ENCODE results near the gene STPG3. TPM values are rescaled to one million over a fixed set of nuclear protein-coding genes. Genes with fewer than 3 reads are reported as not detected.

STPG3 gene
- total and polyA plus RNA-seq, 7 donors: 0.08 TPM; not detected in 6

GRCh38 chr9:137266162-137266527, 15.1 kb downstream of the STPG3 start:
- no peaks in the 10 kb centered on the region for H3K27me3 ChIP-seq (ENCODE audit: insufficient read depth in 3 of 3, low read length in 2 of 3)
- intact Hi-C loops (cut with DNase I): no loop called here
- DNase-seq (peak in 1 of 2 donors; percentile 20), ATAC-seq (no peak)
- H3K4me1 ChIP-seq: peaks cover 24% of the 10 kb centered on the region
- H3K4me3 ChIP-seq: no peak overlapping the region
- no peaks in the 10 kb centered on the region for H3K9me3 ChIP-seq
- 72 to 79% (median 76%) methylated on average over 12 to 15 of the region's 15 CpGs for WGBS, 3 donors
- H3K36me3 ChIP-seq (ENCODE audit: insufficient read depth in 1 of 2, low read depth in 1 of 2): peaks cover 4 to 60% of the 10 kb centered on the region in 2 donors
- TF ChIP-seq, protein P1, sequence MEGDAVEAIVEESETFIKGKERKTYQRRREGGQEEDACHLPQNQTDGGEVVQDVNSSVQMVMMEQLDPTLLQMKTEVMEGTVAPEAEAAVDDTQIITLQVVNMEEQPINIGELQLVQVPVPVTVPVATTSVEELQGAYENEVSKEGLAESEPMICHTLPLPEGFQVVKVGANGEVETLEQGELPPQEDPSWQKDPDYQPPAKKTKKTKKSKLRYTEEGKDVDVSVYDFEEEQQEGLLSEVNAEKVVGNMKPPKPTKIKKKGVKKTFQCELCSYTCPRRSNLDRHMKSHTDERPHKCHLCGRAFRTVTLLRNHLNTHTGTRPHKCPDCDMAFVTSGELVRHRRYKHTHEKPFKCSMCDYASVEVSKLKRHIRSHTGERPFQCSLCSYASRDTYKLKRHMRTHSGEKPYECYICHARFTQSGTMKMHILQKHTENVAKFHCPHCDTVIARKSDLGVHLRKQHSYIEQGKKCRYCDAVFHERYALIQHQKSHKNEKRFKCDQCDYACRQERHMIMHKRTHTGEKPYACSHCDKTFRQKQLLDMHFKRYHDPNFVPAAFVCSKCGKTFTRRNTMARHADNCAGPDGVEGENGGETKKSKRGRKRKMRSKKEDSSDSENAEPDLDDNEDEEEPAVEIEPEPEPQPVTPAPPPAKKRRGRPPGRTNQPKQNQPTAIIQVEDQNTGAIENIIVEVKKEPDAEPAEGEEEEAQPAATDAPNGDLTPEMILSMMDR (IDR thresholded peaks at IDR 0.05): no peak
- H3K27ac ChIP-seq: no peak overlapping the region

DNA sequence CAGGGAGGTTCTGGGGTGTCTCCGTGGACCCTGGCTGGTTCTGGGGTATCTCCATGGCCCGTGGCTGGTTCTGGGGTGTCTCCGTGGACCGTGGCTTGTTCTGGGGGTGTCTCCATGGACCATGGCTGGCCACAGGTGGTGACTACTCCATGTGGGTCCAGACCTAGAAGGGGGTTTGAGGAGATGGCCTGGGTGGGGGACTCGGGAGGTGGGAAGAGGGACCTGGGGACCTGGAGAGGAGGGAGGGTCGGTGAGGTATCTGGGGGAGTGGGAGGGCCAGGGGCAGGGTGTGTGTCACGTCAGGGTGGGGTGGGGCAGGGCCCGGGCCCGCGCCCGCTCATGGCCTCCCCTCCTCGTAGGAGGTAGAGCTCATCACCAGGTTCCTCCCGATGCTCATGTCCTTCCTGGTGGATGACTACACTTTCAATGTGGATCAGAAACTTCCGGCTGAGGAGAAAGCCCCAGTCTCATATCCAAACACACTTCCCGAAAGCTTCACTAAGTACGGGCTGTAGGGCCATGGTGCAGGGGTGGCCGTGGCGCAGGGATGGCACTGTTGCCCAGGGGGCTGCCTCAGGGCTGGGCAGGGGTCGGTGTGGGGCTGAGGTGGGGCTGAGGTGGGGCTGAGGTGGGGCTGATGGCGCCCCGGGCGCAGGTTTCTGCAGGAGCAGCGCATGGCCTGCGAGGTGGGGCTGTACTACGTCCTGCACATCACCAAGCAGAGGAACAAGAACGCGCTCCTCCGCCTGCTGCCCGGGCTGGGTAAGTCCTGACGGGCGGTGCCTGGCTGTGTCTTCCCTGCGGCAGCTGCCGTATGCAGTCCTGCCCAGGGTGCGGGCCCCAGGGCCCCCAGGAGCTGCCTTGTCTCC, 15.7 kb downstream of the STPG3 start:
- no peak overlapping the region for H3K27ac ChIP-seq
- ATAC-seq: no peak
- WGBS, 3 donors: 90 to 95% (median 91%) methylated on average over 34 of the region's 34 CpGs
- intact Hi-C loops (cut with DNase I): no loop called here
- peaks cover 24% of the 10 kb centered on the region for H3K4me1 ChIP-seq
- H3K9me3 ChIP-seq: no peaks in the 10 kb centered on the region
- DNase-seq: peak in 1 of 2 donors; percentile 11
- TF ChIP-seq, protein P1 (IDR thresholded peaks at IDR 0.05): no peak
- no peaks in the 10 kb centered on the region for H3K27me3 ChIP-seq (ENCODE audit: insufficient read depth in 3 of 3, low read length in 2 of 3)
- H3K4me3 ChIP-seq: peak overlapping the region; percentile 65
- peaks cover 4 to 62% of the 10 kb centered on the region in 2 donors for H3K36me3 ChIP-seq (ENCODE audit: insufficient read depth in 1 of 2, low read depth in 1 of 2)

GRCh38 chr9:137267933-137268355, 16.9 kb downstream of the STPG3 start:
- peak overlapping the region; percentile 91 for H3K27ac ChIP-seq
- intact Hi-C loops (cut with DNase I): no loop called here
- H3K9me3 ChIP-seq: no peaks in the 10 kb centered on the region
- 85 to 87% (median 86%) methylated on average over 5 to 6 of the region's 6 CpGs for WGBS, 3 donors
- DNase-seq (no peak), ATAC-seq (no peak)
- no peaks in the 10 kb centered on the region for H3K27me3 ChIP-seq (ENCODE audit: insufficient read depth in 3 of 3, low read length in 2 of 3)
- TF ChIP-seq, protein P1 (IDR thresholded peaks at IDR 0.05): no peak
- peaks cover 6 to 71% of the 10 kb centered on the region in 2 donors for H3K36me3 ChIP-seq (ENCODE audit: insufficient read depth in 1 of 2, low read depth in 1 of 2)
- H3K4me3 ChIP-seq: peak overlapping the region; percentile 65
- H3K4me1 ChIP-seq: peaks cover 19% of the 10 kb centered on the region

DNA sequence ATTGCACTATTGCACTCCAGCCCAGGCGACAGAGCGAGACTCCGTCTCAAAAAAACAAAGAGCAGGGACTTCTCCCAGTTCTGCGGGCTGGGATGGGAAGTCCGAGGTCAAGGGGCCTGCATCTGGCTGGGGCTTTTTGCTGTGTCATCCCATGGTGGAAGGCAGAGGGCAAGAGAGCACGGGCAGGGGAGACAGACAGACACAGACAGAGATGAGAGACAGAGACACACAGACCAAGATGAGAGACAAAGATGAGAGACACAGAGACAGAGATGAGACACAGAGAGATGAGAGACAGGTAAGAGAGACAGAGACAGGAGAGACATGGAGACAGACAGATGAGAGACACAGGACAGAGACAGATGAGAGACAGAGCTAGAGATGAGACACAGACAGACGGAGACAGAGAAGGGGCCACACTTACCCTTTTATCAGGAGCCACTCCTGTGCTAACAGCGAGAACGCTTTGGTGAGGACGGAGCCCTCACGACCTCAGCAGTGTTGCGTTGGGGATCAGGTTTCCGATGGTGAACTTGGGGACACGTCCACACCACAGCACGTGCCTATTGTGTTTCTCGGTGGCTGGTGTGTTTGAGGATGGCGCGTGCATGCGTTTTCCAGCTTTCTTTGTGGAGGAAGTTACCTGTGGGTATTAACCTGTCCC, 17.6 kb downstream of the STPG3 start:
- Histone ChIP-seq H3K27me3 (ENCODE audit: insufficient read depth in 3 of 3, low read length in 2 of 3) (no peaks in the 10 kb centered on the region), H3K36me3 (ENCODE audit: insufficient read depth in 1 of 2, low read depth in 1 of 2) (peaks cover 6 to 72% of the 10 kb centered on the region in 2 donors), H3K9me3 (no peaks in the 10 kb centered on the region), H3K27ac (peak overlapping the region; percentile 91), H3K4me3 (peak overlapping the region; percentile 65), H3K4me1 (peaks cover 19% of the 10 kb centered on the region)
- TF ChIP-seq, protein P1 (IDR thresholded peaks at IDR 0.05): no peak
- WGBS, 3 donors: 47 to 57% (median 50%) methylated on average over 19 of the region's 19 CpGs
- intact Hi-C loops (cut with DNase I): no loop called here
- ATAC-seq: peak; percentile 32 to 52 (median 38)
- no peak for DNase-seq
